Mucosa of descending colon (tissue), 3 donors: ENCODE data around the gene CCDC169. TPM values are rescaled to one million over a fixed set of nuclear protein-coding genes. Genes with fewer than 3 reads are reported as not detected.

ENCODE experiments used
- ATAC-seq: fragments of 200-7000 bp; cut with Tn5 transposase; one replicate; pipeline ENCODE4 v1.9.1; 2020; ENCODE audit warnings: mild to moderate bottlenecking, moderate library complexity
- DNase-seq, 3 donors: peaks; one replicate each; pipeline ENCODE4 v3.0.0-alpha.2; 2020
- H3K36me3 ChIP-seq: fragments of 200-600 bp; one replicate; pipeline ENCODE4 v1.8.0; 2021; ENCODE audit warnings: low read depth, mild to moderate bottlenecking
- H3K4me1 ChIP-seq: fragments of 200-600 bp; one replicate; pipeline ENCODE4 v1.8.0; 2021; ENCODE audit warnings: low read depth, mild to moderate bottlenecking
- H3K4me3 ChIP-seq: fragments of 200-600 bp; one replicate; pipeline ENCODE4 v1.8.0; 2021; ENCODE audit warnings: mild to moderate bottlenecking
- H3K9me3 ChIP-seq: fragments of 200-600 bp; one replicate; pipeline ENCODE4 v1.8.0; 2021; ENCODE audit warnings: mild to moderate bottlenecking
- CTCF ChIP-seq: fragments of 200-600 bp; IDR thresholded peaks from one replicate; pipeline ENCODE4 v1.8.0; 2022; ENCODE audit warnings: antibody characterized with exemption, mild to moderate bottlenecking
- intact Hi-C, 2 donors: fragments of 100-400 bp; cut with DNase I in 1 of 2; cut with micrococcal nuclease in 1 of 2; formaldehyde crosslinking; loops; one replicate each; pipeline versions ENCODE4 v1.11.0 to v1.11.1; 2022; cut with DNase I, micrococcal nuclease
- total RNA-seq, 3 donors: library from RNA; stranded (reverse); fragmentation: NEBNext Ultra II Directional in 2 of 3; extraction: Animal tissue kit (Norgen Biotek cat#: 25700) in 2 of 3; gene quantifications; one replicate each; pipeline versions ENCODE4 v1.2.1 to v1.2.4, GENCODE V29; 2021 to 2023
- donor health status: DM: no; HTN: no; CAD: no; lungs with moderate emphysema.
- donor health status: DM: no; HTN: no; CAD: no.
- donor health status: DM: no; HTN: yes; CAD: no.

Gene CCDC169
- total RNA-seq, 3 donors from 2014 or later, result 0.26 to 6.8 (median 0.84) TPM

GRCh38 chr13:36211567-36211966, 86.0 kb downstream of the CCDC169 start:
- no peak for TF ChIP-seq CTCF
- Histone ChIP-seq H3K36me3 (no peaks in the 10 kb centered on the region), H3K9me3 (peaks cover 5% of the 10 kb centered on the region), H3K4me1 (no peaks in the 10 kb centered on the region), H3K4me3 (no peak overlapping the region)
- DNase-seq, result no peak
- no peak for ATAC-seq
- intact Hi-C loops, result no loop called here

GRCh38 chr13:36210738-36211137, 86.9 kb downstream of the CCDC169 start:
- DNase-seq, result no peak
- Histone ChIP-seq H3K9me3 (peaks cover 5% of the 10 kb centered on the region), H3K4me3 (no peak overlapping the region), H3K4me1 (no peaks in the 10 kb centered on the region), H3K36me3 (no peaks in the 10 kb centered on the region)
- TF ChIP-seq CTCF, result no peak
- no peak for ATAC-seq
- intact Hi-C loops, result no loop called here

- intact Hi-C loops, result no loop called here
- Histone ChIP-seq H3K36me3 (no peaks in the 10 kb centered on the region), H3K4me1 (no peaks in the 10 kb centered on the region), H3K9me3 (no peaks in the 10 kb centered on the region), H3K4me3 (no peak overlapping the region)
- ATAC-seq, result no peak
- no peak for TF ChIP-seq CTCF
- no peak for DNase-seq
Observed at GRCh38 chr13:36207672-36208071, 89.9 kb downstream of the CCDC169 start.

GRCh38 chr13:36193151-36193855, 104.3 kb downstream of the CCDC169 start:
- DNase-seq (no peak), ATAC-seq (no peak)
- intact Hi-C loops, result no loop called here
- no peak for TF ChIP-seq CTCF
- H3K36me3 ChIP-seq, result no peaks in the 10 kb centered on the region
- H3K9me3 ChIP-seq, result no peaks in the 10 kb centered on the region
- H3K4me1 ChIP-seq, result no peaks in the 10 kb centered on the region
- no peak overlapping the region for H3K4me3 ChIP-seq

GRCh38 chr13:36192166-36192565, 105.4 kb downstream of the CCDC169 start:
- ATAC-seq (no peak), DNase-seq (no peak)
- Histone ChIP-seq H3K4me3 (no peak overlapping the region), H3K4me1 (no peaks in the 10 kb centered on the region), H3K36me3 (no peaks in the 10 kb centered on the region), H3K9me3 (no peaks in the 10 kb centered on the region)
- TF ChIP-seq CTCF, result no peak
- intact Hi-C loops, result no loop called here

- no peaks in the 10 kb centered on the region for H3K4me1 ChIP-seq
Observed at GRCh38 chr13:36190771-36191170, 106.8 kb downstream of the CCDC169 start.

More at GRCh38 chr13:36190771-36191170, 106.8 kb downstream of the CCDC169 start:
- DNase-seq (no peak), ATAC-seq (no peak)
- H3K4me3 ChIP-seq, result no peak overlapping the region
- H3K36me3 ChIP-seq, result no peaks in the 10 kb centered on the region
- TF ChIP-seq CTCF, result no peak
- H3K9me3 ChIP-seq, result no peaks in the 10 kb centered on the region
- intact Hi-C loops, result no loop called here
